ENCODE data around the gene CELF5.

Gene CELF5

GRCh38 chr19:3245050-3245449, 20.6 kb downstream of the CELF5 start:
- no peak for DNase-seq

- DNase-seq = no peak
Measured at GRCh38 chr19:3248728-3249326, 24.4 kb downstream of the CELF5 start.

GRCh38 chr19:3249408-3249807, 24.9 kb downstream of the CELF5 start:
- DNase-seq = no peak

- peak; percentile 15 to 39 for DNase-seq
Measured at GRCh38 chr19:3250675-3251074, 26.2 kb downstream of the CELF5 start.

- DNase-seq = no peak
Measured at GRCh38 chr19:3251229-3251628, 26.8 kb downstream of the CELF5 start.

GRCh38 chr19:3252650-3253049, 28.2 kb downstream of the CELF5 start:
- DNase-seq = no peak

GRCh38 chr19:3253270-3253669, 28.8 kb downstream of the CELF5 start:
- no peak for DNase-seq

GRCh38 chr19:3254520-3254919, 30.1 kb downstream of the CELF5 start:
- no peak for DNase-seq

- no peak for DNase-seq
Measured at GRCh38 chr19:3257071-3257470, 32.6 kb downstream of the CELF5 start.

GRCh38 chr19:3262362-3262761, 37.9 kb downstream of the CELF5 start:
- DNase-seq = no peak

- DNase-seq = no peak
Measured at GRCh38 chr19:3263866-3264265, 39.4 kb downstream of the CELF5 start.

GRCh38 chr19:3265432-3265831, 41.0 kb downstream of the CELF5 start:
- no peak for DNase-seq

- no peak for DNase-seq
Measured at GRCh38 chr19:3266092-3266693, 41.7 kb downstream of the CELF5 start.

GRCh38 chr19:3266792-3267514, 42.5 kb downstream of the CELF5 start:
- DNase-seq = no peak

GRCh38 chr19:3268326-3268725, 43.9 kb downstream of the CELF5 start:
- no peak for DNase-seq

GRCh38 chr19:3268763-3269162, 44.3 kb downstream of the CELF5 start:
- DNase-seq = no peak

GRCh38 chr19:3269916-3270671, 45.6 kb downstream of the CELF5 start:
- DNase-seq = no peak

- peak; percentile 41 to 55 for DNase-seq
Measured at GRCh38 chr19:3270902-3271301, 46.4 kb downstream of the CELF5 start.

- DNase-seq = no peak
Measured at GRCh38 chr19:3272401-3272931, 48.0 kb downstream of the CELF5 start.

GRCh38 chr19:3272952-3273351, 48.5 kb downstream of the CELF5 start:
- DNase-seq = no peak

- DNase-seq = no peak
Measured at GRCh38 chr19:3274245-3274941, 49.9 kb downstream of the CELF5 start.

GRCh38 chr19:3274942-3275582, 50.6 kb downstream of the CELF5 start:
- peak; percentile 25 to 46 for DNase-seq
